ENCODE results near the gene LSS. TPM values are rescaled to one million over a fixed set of nuclear protein-coding genes. Genes with fewer than 3 reads are reported as not detected.

Gene LSS
- total and polyA plus RNA-seq, 2 of the 8 experiments (the other 6 are each of a cell fraction or from before 2014, with no cell fraction given) = 96.1 to 123 TPM

- TF ChIP-seq RAD21 (IDR thresholded peaks at IDR 0.05 in 1 of 2, conservative IDR thresholded peaks at IDR 0.05 in 1 of 2; ENCODE audit: low read depth in 2 of 2, low read length in 2 of 2) = no peak
- TF ChIP-seq SP2 (IDR thresholded peaks at IDR 0.05; ENCODE audit: low read length) = no peak
- TF ChIP-seq TEAD4 (IDR thresholded peaks at IDR 0.05; ENCODE audit: low read depth, low read length) = no peak
- TF ChIP-seq SIN3A (conservative IDR thresholded peaks at IDR 0.05 in 1 of 2, IDR thresholded peaks at IDR 0.05 in 1 of 2; ENCODE audit: low read depth in 1 of 2, low read length in 2 of 2) = no peak
- TF ChIP-seq CBX8 (IDR thresholded peaks at IDR 0.05; ENCODE audit: borderline replicate concordance, low read depth, low read length) = no peak
- no peak for TF ChIP-seq SUZ12 (IDR thresholded peaks at IDR 0.05; ENCODE audit: low read length)
- no peak for TF ChIP-seq SAP30 (IDR thresholded peaks at IDR 0.05; ENCODE audit: insufficient read depth, insufficient replicate concordance, low read length)
- no peak for TF ChIP-seq TAF7 (optimal IDR thresholded peaks at IDR 0.05; ENCODE audit: borderline replicate concordance, low read depth, low read length)
- no peak for TF ChIP-seq SIX5 (IDR thresholded peaks at IDR 0.05; ENCODE audit: low read depth, low read length)
- TF ChIP-seq SRF (IDR thresholded peaks at IDR 0.05; ENCODE audit: low read depth, low read length) = no peak
Observed at GRCh38 chr21:46150491-46151121, 78.0 kb downstream of the LSS start (continued).

All from H1 (cell line).